NOMO-1 treated with dmso at 0.1 percent for 144 hours (cell line): ENCODE data around the gene CCNYL1.
"Not testable (repeated sequence)": the region's sequence is repeated elsewhere in the genome, so short reads cannot be mapped to it uniquely, and the experiment has no call there.

Experiments used
- DNase-seq: peaks from one replicate; lab custom pipeline; 2025; ENCODE audit not compliant: unreplicated experiment; lab: John Stamatoyannopoulos, UW

The CCNYL1 gene

GRCh38 chr2:207696911-207697310 lies 14.5 kb upstream of the CCNYL1 start:
- not testable (repeated sequence) for DNase-seq

- DNase-seq = no peak
Measured at GRCh38 chr2:207697411-207697810, 14.0 kb upstream of the CCNYL1 start.

- DNase-seq = peak; percentile 20
Measured at GRCh38 chr2:207698301-207698700, 13.1 kb upstream of the CCNYL1 start.

- DNase-seq = no peak
Measured at GRCh38 chr2:207704078-207704477, 7.4 kb upstream of the CCNYL1 start.

GRCh38 chr2:207704671-207705070 lies 6.8 kb upstream of the CCNYL1 start:
- no peak for DNase-seq

- DNase-seq = no peak
Measured at GRCh38 chr2:207706936-207707860, 4.2 kb upstream of the CCNYL1 start.

GRCh38 chr2:207711750-207712530 lies 500 bp downstream of the CCNYL1 start:
- no peak for DNase-seq

- no peak for DNase-seq
Measured at GRCh38 chr2:207716056-207716455, 4.6 kb downstream of the CCNYL1 start.

GRCh38 chr2:207718521-207718920 lies 7.1 kb downstream of the CCNYL1 start:
- DNase-seq = no peak

- DNase-seq = no peak
Measured at GRCh38 chr2:207719008-207719407, 7.6 kb downstream of the CCNYL1 start.

GRCh38 chr2:207719655-207720054 lies 8.2 kb downstream of the CCNYL1 start:
- not testable (repeated sequence) for DNase-seq

- DNase-seq = no peak
Measured at GRCh38 chr2:207720517-207721187, 9.2 kb downstream of the CCNYL1 start.

GRCh38 chr2:207722773-207723424 lies 11.5 kb downstream of the CCNYL1 start:
- no peak for DNase-seq

- DNase-seq = not testable (repeated sequence)
Measured at GRCh38 chr2:207723425-207723787, 12.0 kb downstream of the CCNYL1 start.

GRCh38 chr2:207724113-207724512 lies 12.7 kb downstream of the CCNYL1 start:
- DNase-seq = no peak

GRCh38 chr2:207725873-207726578 lies 14.6 kb downstream of the CCNYL1 start:
- DNase-seq = no peak

- DNase-seq = no peak
Measured at GRCh38 chr2:207727261-207727660, 15.8 kb downstream of the CCNYL1 start.

GRCh38 chr2:207729465-207729998 lies 18.1 kb downstream of the CCNYL1 start:
- DNase-seq = no peak

GRCh38 chr2:207731138-207731537 lies 19.7 kb downstream of the CCNYL1 start:
- no peak for DNase-seq

GRCh38 chr2:207733597-207734240 lies 22.3 kb downstream of the CCNYL1 start:
- DNase-seq = no peak
